Erythroblast (primary cell): ENCODE results near the gene IL10RB.
"Not testable (repeated sequence)": the region's sequence is repeated elsewhere in the genome, so short reads cannot be mapped to it uniquely, and the experiment has no call there.

Experiments used
- DNase-seq, 2 experiments: peaks; one replicate each; lab custom pipeline; 2025; lab: John Stamatoyannopoulos, UW
- GATA1 ChIP-seq: IDR thresholded peaks from 2 replicates; pipeline ENCODE4 v1.6.1; 2011; ENCODE audit warnings: low read depth, mild to moderate bottlenecking, control low read depth, low read length, moderate library complexity
- POLR2A ChIP-seq: IDR thresholded peaks from 2 replicates; pipeline ENCODE4 v1.6.1; 2011; ENCODE audit warnings: mild to moderate bottlenecking, low read length

The IL10RB gene

GRCh38 chr21:33247599-33247998, 18.6 kb upstream of the IL10RB start:
- TF ChIP-seq POLR2A (no peak), GATA1 (no peak)

GRCh38 chr21:33249331-33250002, 16.7 kb upstream of the IL10RB start:
- no peak for TF ChIP-seq POLR2A
- TF ChIP-seq GATA1: no peak
- no peak for DNase-seq

More at GRCh38 chr21:33247599-33247998, 18.6 kb upstream of the IL10RB start:
- DNase-seq: no peak

- TF ChIP-seq POLR2A (no peak), GATA1 (no peak)
- no peak for DNase-seq
Observed at GRCh38 chr21:33251119-33251518, 15.0 kb upstream of the IL10RB start.

- DNase-seq: not testable (repeated sequence)
Observed at GRCh38 chr21:33253382-33253781, 12.8 kb upstream of the IL10RB start.

GRCh38 chr21:33254766-33255165, 11.4 kb upstream of the IL10RB start:
- no peak for DNase-seq
- TF ChIP-seq POLR2A (no peak), GATA1 (no peak)

- no peak for TF ChIP-seq POLR2A
- no peak for TF ChIP-seq GATA1
- DNase-seq: no peak
Observed at GRCh38 chr21:33255404-33255803, 10.8 kb upstream of the IL10RB start.

GRCh38 chr21:33256019-33256418, 10.1 kb upstream of the IL10RB start:
- no peak for DNase-seq
- no peak for TF ChIP-seq POLR2A
- TF ChIP-seq GATA1: no peak

GRCh38 chr21:33257094-33257803, 8.9 kb upstream of the IL10RB start:
- DNase-seq: no peak
- no peak for TF ChIP-seq POLR2A
- TF ChIP-seq GATA1: no peak

GRCh38 chr21:33258475-33258874, 7.7 kb upstream of the IL10RB start:
- DNase-seq: no peak
- TF ChIP-seq GATA1 (no peak), POLR2A (no peak)

GRCh38 chr21:33259428-33259827, 6.7 kb upstream of the IL10RB start:
- DNase-seq: no peak
- TF ChIP-seq GATA1: no peak
- no peak for TF ChIP-seq POLR2A

GRCh38 chr21:33259995-33260394, 6.2 kb upstream of the IL10RB start:
- no peak for DNase-seq
- TF ChIP-seq POLR2A: no peak

GRCh38 chr21:33261635-33262034, 4.5 kb upstream of the IL10RB start:
- no peak for DNase-seq
- TF ChIP-seq GATA1: no peak
- no peak for TF ChIP-seq POLR2A

GRCh38 chr21:33262921-33263320, 3.2 kb upstream of the IL10RB start:
- TF ChIP-seq GATA1 (no peak), POLR2A (no peak)
- no peak for DNase-seq

- DNase-seq: no peak
- no peak for TF ChIP-seq GATA1
- no peak for TF ChIP-seq POLR2A
Observed at GRCh38 chr21:33264561-33264960, 1.6 kb upstream of the IL10RB start.

- peak; percentile 41 to 53 for DNase-seq
- TF ChIP-seq POLR2A: no peak
- no peak for TF ChIP-seq GATA1
Observed at GRCh38 chr21:33265664-33266049, 510 bp upstream of the IL10RB start.

- no peak for TF ChIP-seq GATA1
- no peak for TF ChIP-seq POLR2A
- no peak for DNase-seq
Observed at GRCh38 chr21:33266789-33267135, 595 bp downstream of the IL10RB start.
